ENCODE data around the gene ANKRD23. TPM values are rescaled to one million over a fixed set of nuclear protein-coding genes. Genes with fewer than 3 reads are reported as not detected.
A peak's percentile ranks its signal among the peaks of the same experiment; 100 is the strongest.
"Not testable (repeated sequence)": the region's sequence is repeated elsewhere in the genome, so short reads cannot be mapped to it uniquely, and the experiment has no call there.

The ANKRD23 gene
- 5.5 TPM for total RNA-seq
- long read RNA-seq, partial matches to known transcripts = 1 of 15 reads
- long read RNA-seq, other reads (novel, unspliced or antisense) = 10 of 15 reads

GRCh38 chr2:96843538-96844268 is at the start of gene ANKRD23:
Gene ANKRD23, minus strand, starts transcription at chr2:96844021. Its CDS starts 29 bp downstream, at chr2:96843992.
- ATAC-seq = peak; percentile 67
- DNase-seq = no peak
- intact Hi-C loops (cut with micrococcal nuclease) = no loop called here

GRCh38 chr2:96891591-96892333 is 47.9 kb upstream of the ANKRD23 start:
- no peak for DNase-seq
- ATAC-seq = peak; percentile 34
- intact Hi-C loops (cut with micrococcal nuclease) = no loop called here

- no peak for ATAC-seq
These were observed 47.0 kb upstream of the ANKRD23 start for GRCh38 chr2:96890726-96891385.

GRCh38 chr2:96890252-96890651 is 46.4 kb upstream of the ANKRD23 start:
- DNase-seq (no peak), ATAC-seq (no peak)
- intact Hi-C loops (cut with micrococcal nuclease) = no loop called here

More at GRCh38 chr2:96890726-96891385, 47.0 kb upstream of the ANKRD23 start:
- intact Hi-C loops (cut with micrococcal nuclease) = no loop called here
- DNase-seq = no peak

GRCh38 chr2:96889502-96889901 is 45.7 kb upstream of the ANKRD23 start:
- ATAC-seq; intact Hi-C loops (cut with micrococcal nuclease); DNase-seq: not testable (repeated sequence)

GRCh38 chr2:96888072-96889011 is 44.5 kb upstream of the ANKRD23 start:
- DNase-seq (peak; percentile 67), ATAC-seq (peak; percentile 75)
- intact Hi-C loops (cut with micrococcal nuclease) = no loop called here

- DNase-seq (peak; percentile 56), ATAC-seq (peak; percentile 74)
- intact Hi-C loops (cut with micrococcal nuclease) = no loop called here
These were observed 43.7 kb upstream of the ANKRD23 start for GRCh38 chr2:96887493-96888012.

- intact Hi-C loops (cut with micrococcal nuclease) = no loop called here
- DNase-seq (no peak), ATAC-seq (no peak)
These were observed 41.9 kb upstream of the ANKRD23 start for GRCh38 chr2:96885432-96886347.

GRCh38 chr2:96884299-96885094 is 40.7 kb upstream of the ANKRD23 start:
- ATAC-seq = no peak
- no peak for DNase-seq
- intact Hi-C loops (cut with micrococcal nuclease) = no loop called here

- DNase-seq = no peak
- intact Hi-C loops (cut with micrococcal nuclease) = no loop called here
- ATAC-seq = no peak
These were observed 39.5 kb upstream of the ANKRD23 start for GRCh38 chr2:96883306-96883705.

- no peak for ATAC-seq
- intact Hi-C loops (cut with micrococcal nuclease) = no loop called here
- no peak for DNase-seq
These were observed 39.1 kb upstream of the ANKRD23 start for GRCh38 chr2:96882906-96883305.

- ATAC-seq = no peak
- no peak for DNase-seq
These were observed 38.4 kb upstream of the ANKRD23 start for GRCh38 chr2:96882230-96882629.

GRCh38 chr2:96881349-96882195 is 37.8 kb upstream of the ANKRD23 start:
- no peak for DNase-seq
- intact Hi-C loops (cut with micrococcal nuclease) = no loop called here
- ATAC-seq = peak; percentile 39

More at GRCh38 chr2:96882230-96882629, 38.4 kb upstream of the ANKRD23 start:
- intact Hi-C loops (cut with micrococcal nuclease) = no loop called here

GRCh38 chr2:96880891-96881273 is 37.1 kb upstream of the ANKRD23 start:
- ATAC-seq (no peak), DNase-seq (no peak)
- intact Hi-C loops (cut with micrococcal nuclease) = no loop called here

GRCh38 chr2:96879545-96880040 is 35.8 kb upstream of the ANKRD23 start:
- no peak for DNase-seq
- ATAC-seq = no peak
- intact Hi-C loops (cut with micrococcal nuclease) = no loop called here

Data from left ventricle myocardium superior (tissue), 1 donor.